ENCODE results near the gene PHACTR2. TPM values are rescaled to one million over a fixed set of nuclear protein-coding genes. Genes with fewer than 3 reads are reported as not detected.

Gene PHACTR2
- total and polyA plus RNA-seq, 2 of the 13 experiments (the other 11 are each of a cell fraction or from before 2014, with no cell fraction given), result 11.3 to 28.2 TPM

- no peak for TF ChIP-seq USF2 (IDR thresholded peaks at IDR 0.05; ENCODE audit: low read depth, low read length)
- TF ChIP-seq USF2 (CRISPR knock-in tag; IDR thresholded peaks at IDR 0.05; ENCODE audit: borderline replicate concordance), result no peak
- TF ChIP-seq IKZF5 (CRISPR knock-in tag; IDR thresholded peaks at IDR 0.05), result no peak
- no peak for TF ChIP-seq KLF15 (CRISPR knock-in tag; IDR thresholded peaks at IDR 0.05; ENCODE audit: borderline replicate concordance)
- no peak for TF ChIP-seq ATF3 (CRISPR knock-in tag; IDR thresholded peaks at IDR 0.05)
- TF ChIP-seq ZNF713 (CRISPR knock-in tag; IDR thresholded peaks at IDR 0.05), result no peak
These were observed 128.7 kb downstream of the PHACTR2 start (continued) for GRCh38 chr6:143806282-143807102.

- BruUV-seq (replicated peaks), result no TSS peak
- no peak for FAIRE-seq
- no peak for DNase-seq (ENCODE audit: low spot score)
- Histone ChIP-seq H3K9me3 (ENCODE audit: low read length) (no peaks in the 10 kb centered on the region), H3K9ac (ENCODE audit: insufficient read depth, low read depth, low read length) (no peak overlapping the region), H2AFZ (ENCODE audit: low read length) (no peak overlapping the region), H3K4me3 (replicated peaks in 1 of 3; ENCODE audit: insufficient read depth in 1 of 3, low read depth in 2 of 3, low read length in 3 of 3) (no peak overlapping the region), H3K36me3 (replicated peaks in 1 of 2; ENCODE audit: control insufficient read depth in 1 of 2, insufficient read depth in 2 of 2, low read length in 2 of 2) (peaks cover 8 to 12% of the 10 kb centered on the region in 2 experiments; a peak in 4 of 5 replicates), H3K27me3 (ENCODE audit: control insufficient read depth in 1 of 2, insufficient read depth in 2 of 2, low read length in 2 of 2) (no peaks in the 10 kb centered on the region), H4K20me1 (ENCODE audit: insufficient read depth, low read length) (no peaks in the 10 kb centered on the region), H3K27ac (ENCODE audit: extremely low read length, insufficient read depth, low read length) (no peak overlapping the region), H3K79me2 (ENCODE audit: insufficient read depth, low read length) (no peaks in the 10 kb centered on the region), H3K4me2 (ENCODE audit: low read depth, low read length) (no peak overlapping the region), H3K4me1 (ENCODE audit: insufficient read depth, low read length) (no peaks in the 10 kb centered on the region)
- 95% methylated on average over 6 of the region's 6 CpGs for WGBS (ENCODE audit: low lambda C conversion rate)
- ChIA-PET POLR2A (interaction anchor here (0.7 kb wide), 1 partner anchor 64 kb away, joined by 3 read pairs; no protein-coding TSS in a partner anchor), CTCF (ENCODE audit: low intra/inter-chr PET ratio, low total read pairs) (no interaction called here)
- in situ Hi-C loops (cut with HindIII; ENCODE audit: extremely low pct_ligation_motif_present, low pct_unique_long_range_greater_than_20kb), result no loop called here
- ATAC-seq, result no peak
- intact Hi-C loops (cut with micrococcal nuclease; ENCODE audit: unreplicated experiment), result no loop called here
- no peak for TF ChIP-seq CEBPZ (IDR thresholded peaks at IDR 0.05; ENCODE audit: low read length)
- TF ChIP-seq ZNF644 (CRISPR knock-in tag; IDR thresholded peaks at IDR 0.05; ENCODE audit: low read depth), result no peak
- TF ChIP-seq ZNF792 (CRISPR knock-in tag; IDR thresholded peaks at IDR 0.05), result no peak
- no peak for TF ChIP-seq SMAD9 (CRISPR knock-in tag; IDR thresholded peaks at IDR 0.05)
- no peak for TF ChIP-seq CSRNP2 (CRISPR knock-in tag; conservative IDR thresholded peaks at IDR 0.05; ENCODE audit: low read depth)
- 0 out of 2 replicates have a peak, but pooled peaks have one; percentile 6 for TF ChIP-seq MAFF (IDR thresholded peaks at IDR 0.05; ENCODE audit: low read depth, low read length)
These were observed 129.5 kb downstream of the PHACTR2 start for GRCh38 chr6:143807103-143807772.

All from HepG2 (cell line).